ENCODE results near the gene SDK2. TPM values are rescaled to one million over a fixed set of nuclear protein-coding genes. Genes with fewer than 3 reads are reported as not detected.

SDK2 gene
- total RNA-seq, 4 donors from 2014 or later, result under 0.01 to 0.49 (median 0.08) TPM

- TF ChIP-seq CTCF (IDR thresholded peaks at IDR 0.05; ENCODE audit: low read depth), result no peak
These were observed 264.4 kb downstream of the SDK2 start for GRCh38 chr17:73379826-73380225.

GRCh38 chr17:73378974-73379470 lies 265.2 kb downstream of the SDK2 start:
- no peak for TF ChIP-seq CTCF (IDR thresholded peaks at IDR 0.05; ENCODE audit: low read depth)

- TF ChIP-seq CTCF (IDR thresholded peaks at IDR 0.05; ENCODE audit: low read depth), result no peak
These were observed 267.6 kb downstream of the SDK2 start for GRCh38 chr17:73376636-73377035.

GRCh38 chr17:73376152-73376551 lies 268.1 kb downstream of the SDK2 start:
- TF ChIP-seq CTCF (IDR thresholded peaks at IDR 0.05; ENCODE audit: low read depth), result no peak

GRCh38 chr17:73371836-73372235 lies 272.4 kb downstream of the SDK2 start:
- TF ChIP-seq CTCF (IDR thresholded peaks at IDR 0.05; ENCODE audit: low read depth), result no peak

- no peak for TF ChIP-seq CTCF (IDR thresholded peaks at IDR 0.05; ENCODE audit: low read depth)
These were observed 273.0 kb downstream of the SDK2 start for GRCh38 chr17:73371285-73371684.

- no peak for TF ChIP-seq CTCF (IDR thresholded peaks at IDR 0.05; ENCODE audit: low read depth)
These were observed 275.1 kb downstream of the SDK2 start for GRCh38 chr17:73369111-73369521.
